WTC11 (cell line): ENCODE measurements around the gene DOP1A. TPM values are rescaled to one million over a fixed set of nuclear protein-coding genes. Genes with fewer than 3 reads are reported as not detected.

Experiments
- ATAC-seq: fragments of 200-7000 bp; cut with Tn5 transposase; 2 replicates; pipeline ENCODE4 v1.10.0; 2021; ENCODE audit warnings: mild to moderate bottlenecking, moderate library complexity
- CTCF ChIA-PET: fragments of 300-600 bp; sonication (Branson Sonifier 250); formaldehyde crosslinking; loops from one replicate; lab custom pipeline; 2021; ENCODE audit warnings: antibody characterized with exemption; lab: Charles Lee
- POLR2A ChIA-PET: fragments of 350-600 bp; sonication (Branson Sonifier 250); formaldehyde crosslinking; loops from one replicate; lab custom pipeline; 2021; ENCODE audit warnings: antibody characterized with exemption; lab: Charles Lee
- DNase-seq: peaks from one replicate; pipeline ENCODE4 v3.0.0; 2021; ENCODE audit warnings: low spot score
- H3K27ac Mint-ChIP-seq: 2 replicates; pipeline ENCODE4 v1.8.0; 2021; ENCODE audit warnings: mixed read lengths
- H3K27me3 Mint-ChIP-seq: 2 replicates; pipeline ENCODE4 v1.8.0; 2021; ENCODE audit warnings: low read depth, mild to moderate bottlenecking, moderate library complexity, mixed read lengths
- H3K36me3 Mint-ChIP-seq: 2 replicates; pipeline ENCODE4 v1.8.0; 2021; ENCODE audit warnings: mixed read lengths
- H3K4me1 Mint-ChIP-seq: 2 replicates; pipeline ENCODE4 v1.8.0; 2022; ENCODE audit warnings: mixed read lengths
- H3K4me3 Mint-ChIP-seq: 2 replicates; pipeline ENCODE4 v1.8.0; 2021; ENCODE audit warnings: mild to moderate bottlenecking, moderate library complexity, mixed read lengths
- H3K9me3 Mint-ChIP-seq: 2 replicates; pipeline ENCODE4 v1.8.0; 2021; ENCODE audit warnings: mixed read lengths
- ATF3 ChIP-seq: sonication (generic); formaldehyde crosslinking; conservative IDR thresholded peaks from 2 replicates; pipeline ENCODE4 v1.8.1; 2022; ENCODE audit warnings: mild to moderate bottlenecking, missing genetic modification reagents
- CDX4 ChIP-seq: fragments of 250-450 bp; sonication (Bioruptor Pico); IDR thresholded peaks from 2 replicates; pipeline ENCODE4 v1.9.0; 2021; ENCODE audit warnings: moderate library complexity, mild to moderate bottlenecking, inconsistent platforms, borderline replicate concordance
- CREM ChIP-seq: sonication (generic); formaldehyde crosslinking; IDR thresholded peaks from 2 replicates; pipeline ENCODE4 v1.8.1; 2022; ENCODE audit warnings: mild to moderate bottlenecking, missing genetic modification reagents, moderate library complexity
- ERG ChIP-seq: fragments of 250-450 bp; sonication (Bioruptor Pico); IDR thresholded peaks from 2 replicates; pipeline ENCODE4 v1.8.0; 2021; ENCODE audit warnings: mild to moderate bottlenecking
- GABPB1 ChIP-seq: sonication (generic); formaldehyde crosslinking; IDR thresholded peaks from 2 replicates; pipeline ENCODE4 v1.8.1; 2023; ENCODE audit warnings: mild to moderate bottlenecking, missing genetic modification reagents
- GRHL2 ChIP-seq: fragments of 250-450 bp; sonication (Bioruptor Pico); IDR thresholded peaks from 2 replicates; pipeline ENCODE4 v1.8.0; 2022; ENCODE audit warnings: mild to moderate bottlenecking, moderate library complexity; ENCODE audit not compliant: insufficient replicate concordance, severe bottlenecking
- GTF2I ChIP-seq: fragments of 250-450 bp; sonication (Bioruptor Pico); conservative IDR thresholded peaks from 2 replicates; pipeline ENCODE4 v1.4.0; 2021; ENCODE audit warnings: mild to moderate bottlenecking
- KAT7 ChIP-seq: sonication (generic); formaldehyde crosslinking; IDR thresholded peaks from 2 replicates; pipeline ENCODE4 v1.8.1; 2023; ENCODE audit warnings: missing genetic modification reagents, mild to moderate bottlenecking, borderline replicate concordance
- MXD4 ChIP-seq: fragments of 250-450 bp; sonication (Bioruptor Pico); IDR thresholded peaks from 2 replicates; pipeline ENCODE4 v1.8.0; 2021; ENCODE audit warnings: mild to moderate bottlenecking, moderate library complexity, borderline replicate concordance
- NFATC4 ChIP-seq: fragments of 250-450 bp; sonication (Bioruptor Pico); IDR thresholded peaks from 2 replicates; pipeline ENCODE4 v1.9.0; 2021; ENCODE audit warnings: mild to moderate bottlenecking
- OVOL2 ChIP-seq: fragments of 250-450 bp; sonication (Bioruptor Pico); IDR thresholded peaks from 2 replicates; pipeline ENCODE4 v1.9.0; 2021; ENCODE audit warnings: mild to moderate bottlenecking, borderline replicate concordance
- PRDM15 ChIP-seq: sonication (generic); formaldehyde crosslinking; IDR thresholded peaks from 2 replicates; pipeline ENCODE4 v1.8.0; 2022; ENCODE audit warnings: missing genetic modification reagents
- PRRX2 ChIP-seq: fragments of 250-450 bp; sonication (Bioruptor Pico); IDR thresholded peaks from 2 replicates; pipeline ENCODE4 v1.8.0; 2021; ENCODE audit warnings: mild to moderate bottlenecking
- RELA ChIP-seq: sonication (generic); formaldehyde crosslinking; IDR thresholded peaks from 2 replicates; pipeline ENCODE4 v1.8.1; 2022; ENCODE audit warnings: missing genetic modification reagents, mild to moderate bottlenecking, borderline replicate concordance
- SMAD3 ChIP-seq: sonication (generic); formaldehyde crosslinking; IDR thresholded peaks from 2 replicates; pipeline ENCODE4 v1.8.0; 2022; ENCODE audit warnings: missing genetic modification reagents, mild to moderate bottlenecking, borderline replicate concordance
- SOX15 ChIP-seq: fragments of 250-450 bp; sonication (Bioruptor Pico); IDR thresholded peaks from 2 replicates; pipeline ENCODE4 v1.9.0; 2021; ENCODE audit warnings: mild to moderate bottlenecking
- ZMAT4 ChIP-seq: fragments of 250-450 bp; sonication (Bioruptor Pico); IDR thresholded peaks from 2 replicates; pipeline ENCODE4 v1.9.0; 2021; ENCODE audit warnings: mild to moderate bottlenecking
- ZNF138 ChIP-seq: sonication (generic); formaldehyde crosslinking; conservative IDR thresholded peaks from 2 replicates; pipeline ENCODE4 v1.8.1; 2022; ENCODE audit warnings: mild to moderate bottlenecking, moderate library complexity, missing genetic modification reagents
- ZNF281 ChIP-seq: sonication (generic); formaldehyde crosslinking; IDR thresholded peaks from 2 replicates; pipeline ENCODE4 v1.8.0; 2023; ENCODE audit warnings: mild to moderate bottlenecking, missing genetic modification reagents
- ZNF317 ChIP-seq: sonication (generic); formaldehyde crosslinking; IDR thresholded peaks from 2 replicates; pipeline ENCODE4 v1.8.1; 2023; ENCODE audit warnings: low read depth, mild to moderate bottlenecking, moderate library complexity, missing genetic modification reagents, borderline replicate concordance
- ZNF416 ChIP-seq: fragments of 250-450 bp; sonication (Bioruptor Pico); IDR thresholded peaks from 2 replicates; pipeline ENCODE4 v1.9.0; 2021; ENCODE audit warnings: mild to moderate bottlenecking, inconsistent platforms
- ZSCAN18 ChIP-seq: fragments of 250-450 bp; sonication (Bioruptor Pico); IDR thresholded peaks from 2 replicates; pipeline ENCODE4 v2.1.2; 2022; ENCODE audit warnings: mild to moderate bottlenecking, moderate library complexity
- total RNA-seq: library from RNA; stranded (reverse); gene quantifications from 3 replicates; pipeline ENCODE4 v1.2.3, GENCODE V29; 2021

DOP1A gene
- total RNA-seq, 1 experiment from 2014 or later = 16.9 TPM

- TF ChIP-seq SMAD3 (no peak), GRHL2 (CRISPR knock-in tag) (no peak), ZNF416 (CRISPR knock-in tag) (no peak), ZNF281 (CRISPR knock-in tag) (no peak), ZNF317 (CRISPR knock-in tag) (no peak), PRRX2 (CRISPR knock-in tag) (no peak), CDX4 (no peak), GTF2I (no peak), SOX15 (CRISPR knock-in tag) (no peak), GABPB1 (CRISPR knock-in tag) (no peak), KAT7 (CRISPR knock-in tag) (no peak)
- POLR2A ChIA-PET = no interaction called here
- CTCF ChIA-PET = no interaction called here
- Mint-ChIP-seq H3K27ac (no peak overlapping the region), H3K9me3 (peaks cover 8% of the 10 kb centered on the region), H3K27me3 (no peaks in the 10 kb centered on the region), H3K4me3 (no peak overlapping the region), H3K4me1 (no peaks in the 10 kb centered on the region), H3K36me3 (no peaks in the 10 kb centered on the region)
- ATAC-seq = no peak
- DNase-seq = no peak
These were observed 25.4 kb downstream of the DOP1A start for GRCh38 chr6:83092756-83093399.

- no peak for TF ChIP-seq ZMAT4 (CRISPR knock-in tag)
- no peak for TF ChIP-seq ZSCAN18
- TF ChIP-seq ERG = no peak
- TF ChIP-seq ATF3 (CRISPR knock-in tag) = no peak
- TF ChIP-seq ZNF138 (CRISPR knock-in tag) = no peak
- no peak for TF ChIP-seq SOX15 (CRISPR knock-in tag)
- no peak for TF ChIP-seq RELA (CRISPR knock-in tag)
- no peak for TF ChIP-seq PRDM15 (CRISPR knock-in tag)
- TF ChIP-seq CREM (CRISPR knock-in tag) = no peak
- TF ChIP-seq GRHL2 (CRISPR knock-in tag) = no peak
- TF ChIP-seq NFATC4 (CRISPR knock-in tag) = no peak
- TF ChIP-seq GTF2I = no peak
- no peak for TF ChIP-seq PRRX2 (CRISPR knock-in tag)
- no peak for TF ChIP-seq MXD4 (CRISPR knock-in tag)
- no peak for TF ChIP-seq OVOL2 (CRISPR knock-in tag)
- Mint-ChIP-seq H3K36me3 (peaks cover 3% of the 10 kb centered on the region; the same call in 1 of the 2 replicates), H3K27ac (no peak overlapping the region), H3K4me3 (no peak overlapping the region), H3K27me3 (no peaks in the 10 kb centered on the region), H3K9me3 (peaks cover 8% of the 10 kb centered on the region), H3K4me1 (peaks cover 5% of the 10 kb centered on the region)
- no peak for DNase-seq
- no peak for ATAC-seq
- ChIA-PET POLR2A (no interaction called here), CTCF (interaction anchor here (1.1 to 2.1 kb wide), 2 partner anchors 29 to 31 kb away, joined by 3 to 7 read pairs; partner anchors contain the start of genes DOP1A and UBE3D)
These were observed 29.3 kb downstream of the DOP1A start for GRCh38 chr6:83096791-83097190.
